Measurements from ENCODE around the gene CNTNAP5. TPM values are rescaled to one million over a fixed set of nuclear protein-coding genes. Genes with fewer than 3 reads are reported as not detected.
"Not testable (repeated sequence)": the region's sequence is repeated elsewhere in the genome, so short reads cannot be mapped to it uniquely, and the experiment has no call there.

The CNTNAP5 gene
- total RNA-seq, 1 donor from 2014 or later, result not detected

DNA sequence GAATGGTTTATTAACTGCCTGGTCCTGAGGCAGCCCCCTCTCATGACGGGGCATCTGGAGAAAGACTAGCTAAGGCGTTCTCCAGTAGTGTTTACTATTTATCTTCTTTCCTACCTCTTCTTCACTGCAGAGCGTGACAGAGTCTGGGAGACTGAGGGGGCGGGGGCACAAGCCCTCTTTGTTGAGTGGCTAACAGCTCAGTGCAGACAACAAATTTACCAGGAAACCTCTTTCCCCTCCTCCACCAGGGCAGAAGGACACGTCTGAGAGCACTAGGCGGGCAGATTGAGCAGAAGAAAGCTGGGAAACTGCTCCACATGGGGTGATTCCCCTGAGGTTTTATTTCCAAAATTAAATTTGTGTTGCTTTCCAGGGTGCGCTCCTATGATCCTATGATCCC, 322.1 kb downstream of the CNTNAP5 start:
- Histone ChIP-seq H3K27ac (replicated peaks) (no peak overlapping the region), H3K4me1 (no peaks in the 10 kb centered on the region), H3K4me3 (no peak overlapping the region), H3K9me3 (replicated peaks) (no peaks in the 10 kb centered on the region), H3K36me3 (no peaks in the 10 kb centered on the region), H3K27me3 (ENCODE audit: low read depth) (no peaks in the 10 kb centered on the region)
- no peak for DNase-seq
- intact Hi-C loops (cut with micrococcal nuclease), result no loop called here
- TF ChIP-seq, protein P1, sequence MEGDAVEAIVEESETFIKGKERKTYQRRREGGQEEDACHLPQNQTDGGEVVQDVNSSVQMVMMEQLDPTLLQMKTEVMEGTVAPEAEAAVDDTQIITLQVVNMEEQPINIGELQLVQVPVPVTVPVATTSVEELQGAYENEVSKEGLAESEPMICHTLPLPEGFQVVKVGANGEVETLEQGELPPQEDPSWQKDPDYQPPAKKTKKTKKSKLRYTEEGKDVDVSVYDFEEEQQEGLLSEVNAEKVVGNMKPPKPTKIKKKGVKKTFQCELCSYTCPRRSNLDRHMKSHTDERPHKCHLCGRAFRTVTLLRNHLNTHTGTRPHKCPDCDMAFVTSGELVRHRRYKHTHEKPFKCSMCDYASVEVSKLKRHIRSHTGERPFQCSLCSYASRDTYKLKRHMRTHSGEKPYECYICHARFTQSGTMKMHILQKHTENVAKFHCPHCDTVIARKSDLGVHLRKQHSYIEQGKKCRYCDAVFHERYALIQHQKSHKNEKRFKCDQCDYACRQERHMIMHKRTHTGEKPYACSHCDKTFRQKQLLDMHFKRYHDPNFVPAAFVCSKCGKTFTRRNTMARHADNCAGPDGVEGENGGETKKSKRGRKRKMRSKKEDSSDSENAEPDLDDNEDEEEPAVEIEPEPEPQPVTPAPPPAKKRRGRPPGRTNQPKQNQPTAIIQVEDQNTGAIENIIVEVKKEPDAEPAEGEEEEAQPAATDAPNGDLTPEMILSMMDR (IDR thresholded peaks at IDR 0.05; ENCODE audit: borderline replicate concordance), result no peak

DNA sequence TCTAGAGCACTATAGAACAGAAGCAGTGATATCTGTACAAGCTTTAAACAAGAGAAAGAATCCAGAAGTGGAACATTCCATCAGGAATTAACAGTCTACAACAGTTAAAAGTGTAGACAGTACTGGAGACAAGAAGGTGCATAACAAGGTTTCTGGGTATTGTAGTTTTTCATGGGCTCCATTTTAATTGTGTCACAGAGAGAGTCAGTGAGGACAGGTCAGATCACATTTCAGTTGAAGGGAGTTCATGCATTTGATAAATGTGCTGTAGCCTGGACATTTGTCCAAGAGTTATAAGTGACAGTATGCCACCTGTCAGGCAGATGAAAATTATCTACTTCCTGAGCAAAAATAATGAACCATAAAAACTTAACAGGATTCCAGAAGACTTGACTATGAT, 328.6 kb downstream of the CNTNAP5 start:
- TF ChIP-seq, protein P1 (IDR thresholded peaks at IDR 0.05; ENCODE audit: borderline replicate concordance), result no peak
- intact Hi-C loops (cut with micrococcal nuclease), result no loop called here
- no peak overlapping the region for H3K27ac ChIP-seq (replicated peaks)
- H3K4me1 ChIP-seq, result no peaks in the 10 kb centered on the region
- H3K36me3 ChIP-seq, result no peaks in the 10 kb centered on the region
- DNase-seq, result no peak
- no peak overlapping the region for H3K4me3 ChIP-seq
- H3K27me3 ChIP-seq (ENCODE audit: low read depth), result no peaks in the 10 kb centered on the region
- H3K9me3 ChIP-seq (replicated peaks), result no peaks in the 10 kb centered on the region

DNA sequence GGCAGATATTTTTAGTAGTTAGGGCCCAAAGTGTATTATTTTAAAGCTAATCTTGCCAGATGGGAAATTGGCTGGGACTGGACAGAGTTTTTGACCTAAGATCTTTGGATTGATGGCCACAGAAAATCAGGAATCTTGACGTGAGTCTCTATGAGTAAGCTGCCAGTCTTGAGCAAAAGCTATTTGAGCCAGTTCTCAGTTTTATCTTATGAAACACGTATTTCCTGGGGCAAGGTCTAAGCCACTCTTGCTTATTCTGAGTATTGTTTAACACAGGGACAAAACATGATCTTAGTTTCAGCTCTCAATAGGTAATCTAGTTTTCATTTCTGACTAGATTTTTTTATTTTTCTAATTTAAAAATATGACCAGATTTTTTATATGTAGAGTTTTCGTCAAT, 329.4 kb downstream of the CNTNAP5 start:
- no peaks in the 10 kb centered on the region for H3K27me3 ChIP-seq (ENCODE audit: low read depth)
- H3K36me3 ChIP-seq, result no peaks in the 10 kb centered on the region
- H3K4me3 ChIP-seq, result no peak overlapping the region
- no peaks in the 10 kb centered on the region for H3K4me1 ChIP-seq
- no peak for DNase-seq
- TF ChIP-seq, protein P1 (IDR thresholded peaks at IDR 0.05; ENCODE audit: borderline replicate concordance), result no peak
- H3K9me3 ChIP-seq (replicated peaks), result no peaks in the 10 kb centered on the region
- intact Hi-C loops (cut with micrococcal nuclease), result no loop called here
- H3K27ac ChIP-seq (replicated peaks), result no peak overlapping the region

DNA sequence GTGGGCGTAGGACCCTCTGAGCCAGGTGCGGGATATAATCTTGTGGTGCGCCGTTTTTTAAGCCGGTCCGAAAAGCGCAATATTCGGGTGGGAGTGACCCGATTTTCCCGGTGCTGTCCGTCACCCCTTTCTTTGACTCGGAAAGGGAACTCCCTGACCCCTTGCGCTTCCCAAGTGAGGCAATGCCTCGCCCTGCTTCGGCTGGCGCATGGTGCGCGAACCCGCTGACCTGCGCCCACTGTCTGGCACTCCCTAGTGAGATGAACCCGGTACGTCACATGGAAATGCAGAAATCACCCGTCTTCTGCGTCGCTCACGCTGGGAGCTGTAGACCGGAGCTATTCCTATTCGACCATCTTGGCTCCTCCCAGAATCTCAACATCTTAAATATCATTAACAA, 336.9 kb downstream of the CNTNAP5 start:
- H3K27me3 ChIP-seq (ENCODE audit: low read depth); H3K9me3 ChIP-seq (replicated peaks); intact Hi-C loops (cut with micrococcal nuclease); DNase-seq; H3K27ac ChIP-seq (replicated peaks); H3K36me3 ChIP-seq; H3K4me3 ChIP-seq; H3K4me1 ChIP-seq: not testable (repeated sequence)

DNA sequence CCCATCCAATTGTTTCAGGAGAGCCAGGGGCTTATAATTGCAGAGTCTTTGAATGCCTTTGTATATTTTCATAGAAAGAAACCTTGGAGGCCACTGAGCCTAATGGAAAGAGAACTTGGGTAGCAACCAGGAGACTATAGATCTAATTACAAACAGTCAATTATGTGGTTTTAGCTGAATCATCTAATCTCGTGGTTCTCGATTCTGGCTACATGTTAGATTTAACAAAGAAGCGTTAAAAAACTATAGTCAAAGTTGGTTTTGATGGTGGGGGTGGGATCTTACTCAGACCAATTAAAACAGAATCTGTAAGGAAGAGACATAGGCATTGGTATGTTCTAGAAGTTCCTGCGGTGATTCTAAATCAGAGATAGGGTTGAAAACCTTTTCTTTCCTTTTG, 344.1 kb downstream of the CNTNAP5 start:
- intact Hi-C loops (cut with micrococcal nuclease), result no loop called here
- no peaks in the 10 kb centered on the region for H3K36me3 ChIP-seq
- no peaks in the 10 kb centered on the region for H3K9me3 ChIP-seq (replicated peaks)
- H3K4me1 ChIP-seq, result no peaks in the 10 kb centered on the region
- no peak for DNase-seq
- H3K27me3 ChIP-seq (ENCODE audit: low read depth), result peaks cover 8% of the 10 kb centered on the region
- no peak overlapping the region for H3K4me3 ChIP-seq
- TF ChIP-seq, protein P1 (IDR thresholded peaks at IDR 0.05; ENCODE audit: borderline replicate concordance), result no peak
- H3K27ac ChIP-seq (replicated peaks), result no peak overlapping the region

DNA sequence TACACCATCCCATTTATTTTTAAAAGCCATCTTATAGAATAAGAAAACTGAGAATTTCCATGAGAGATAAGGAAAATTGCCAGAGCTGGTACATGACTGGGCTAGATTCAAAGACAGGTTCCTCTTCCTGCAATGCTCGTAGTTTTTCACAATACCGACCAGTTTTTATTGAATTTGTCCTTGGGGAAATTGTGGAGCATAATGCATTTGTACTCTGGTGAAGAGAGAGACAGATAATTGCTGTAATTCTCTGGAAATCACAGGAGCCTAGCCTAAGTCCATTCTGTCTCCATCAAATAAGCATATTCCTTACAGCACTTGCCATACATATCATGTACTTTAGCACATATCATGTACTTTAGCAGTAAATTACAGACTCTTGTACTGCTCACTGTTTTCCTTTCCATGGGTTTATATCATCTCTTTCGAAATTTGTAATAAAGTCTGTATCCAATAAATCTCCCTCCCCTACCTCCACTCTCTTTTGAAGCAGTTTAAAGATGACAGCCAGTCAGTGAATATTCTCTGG, 355.2 kb downstream of the CNTNAP5 start:
- no peaks in the 10 kb centered on the region for H3K4me1 ChIP-seq
- no peak for DNase-seq
- no peak overlapping the region for H3K27ac ChIP-seq (replicated peaks)
- H3K4me3 ChIP-seq, result no peak overlapping the region
- H3K9me3 ChIP-seq (replicated peaks), result peaks cover 9% of the 10 kb centered on the region
- intact Hi-C loops (cut with micrococcal nuclease), result no loop called here
- no peaks in the 10 kb centered on the region for H3K36me3 ChIP-seq
- peaks cover 4% of the 10 kb centered on the region for H3K27me3 ChIP-seq (ENCODE audit: low read depth)
- TF ChIP-seq, protein P1 (IDR thresholded peaks at IDR 0.05; ENCODE audit: borderline replicate concordance), result no peak
